ENCODE measurements around the gene IL19. TPM values are rescaled to one million over a fixed set of nuclear protein-coding genes. Genes with fewer than 3 reads are reported as not detected.

The IL19 gene
- total and polyA plus RNA-seq, 9 of the 15 experiments (the other 6 are each of a cell fraction or from before 2014, with no cell fraction given): not detected

DNA sequence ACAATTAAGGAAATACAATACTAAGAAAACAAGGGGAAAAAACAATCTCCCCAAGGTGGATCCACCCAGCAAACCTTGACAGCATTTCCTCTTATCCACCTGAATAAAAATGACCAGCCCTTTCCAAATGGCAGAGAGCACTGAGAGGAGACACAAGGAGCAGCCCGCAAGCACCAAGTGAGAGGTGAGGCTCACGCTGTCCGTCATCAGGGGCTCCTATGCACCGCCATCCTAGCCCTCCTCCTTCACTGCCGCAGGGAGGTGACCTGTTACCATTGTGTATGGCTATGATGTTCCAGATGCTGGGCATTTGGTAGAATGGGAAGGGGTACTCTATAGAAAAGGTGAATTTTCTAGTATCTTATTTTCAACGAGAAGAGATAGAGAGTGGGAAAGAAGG is 63.6 kb downstream of the IL19 start (continued):
- TF ChIP-seq, protein P1, sequence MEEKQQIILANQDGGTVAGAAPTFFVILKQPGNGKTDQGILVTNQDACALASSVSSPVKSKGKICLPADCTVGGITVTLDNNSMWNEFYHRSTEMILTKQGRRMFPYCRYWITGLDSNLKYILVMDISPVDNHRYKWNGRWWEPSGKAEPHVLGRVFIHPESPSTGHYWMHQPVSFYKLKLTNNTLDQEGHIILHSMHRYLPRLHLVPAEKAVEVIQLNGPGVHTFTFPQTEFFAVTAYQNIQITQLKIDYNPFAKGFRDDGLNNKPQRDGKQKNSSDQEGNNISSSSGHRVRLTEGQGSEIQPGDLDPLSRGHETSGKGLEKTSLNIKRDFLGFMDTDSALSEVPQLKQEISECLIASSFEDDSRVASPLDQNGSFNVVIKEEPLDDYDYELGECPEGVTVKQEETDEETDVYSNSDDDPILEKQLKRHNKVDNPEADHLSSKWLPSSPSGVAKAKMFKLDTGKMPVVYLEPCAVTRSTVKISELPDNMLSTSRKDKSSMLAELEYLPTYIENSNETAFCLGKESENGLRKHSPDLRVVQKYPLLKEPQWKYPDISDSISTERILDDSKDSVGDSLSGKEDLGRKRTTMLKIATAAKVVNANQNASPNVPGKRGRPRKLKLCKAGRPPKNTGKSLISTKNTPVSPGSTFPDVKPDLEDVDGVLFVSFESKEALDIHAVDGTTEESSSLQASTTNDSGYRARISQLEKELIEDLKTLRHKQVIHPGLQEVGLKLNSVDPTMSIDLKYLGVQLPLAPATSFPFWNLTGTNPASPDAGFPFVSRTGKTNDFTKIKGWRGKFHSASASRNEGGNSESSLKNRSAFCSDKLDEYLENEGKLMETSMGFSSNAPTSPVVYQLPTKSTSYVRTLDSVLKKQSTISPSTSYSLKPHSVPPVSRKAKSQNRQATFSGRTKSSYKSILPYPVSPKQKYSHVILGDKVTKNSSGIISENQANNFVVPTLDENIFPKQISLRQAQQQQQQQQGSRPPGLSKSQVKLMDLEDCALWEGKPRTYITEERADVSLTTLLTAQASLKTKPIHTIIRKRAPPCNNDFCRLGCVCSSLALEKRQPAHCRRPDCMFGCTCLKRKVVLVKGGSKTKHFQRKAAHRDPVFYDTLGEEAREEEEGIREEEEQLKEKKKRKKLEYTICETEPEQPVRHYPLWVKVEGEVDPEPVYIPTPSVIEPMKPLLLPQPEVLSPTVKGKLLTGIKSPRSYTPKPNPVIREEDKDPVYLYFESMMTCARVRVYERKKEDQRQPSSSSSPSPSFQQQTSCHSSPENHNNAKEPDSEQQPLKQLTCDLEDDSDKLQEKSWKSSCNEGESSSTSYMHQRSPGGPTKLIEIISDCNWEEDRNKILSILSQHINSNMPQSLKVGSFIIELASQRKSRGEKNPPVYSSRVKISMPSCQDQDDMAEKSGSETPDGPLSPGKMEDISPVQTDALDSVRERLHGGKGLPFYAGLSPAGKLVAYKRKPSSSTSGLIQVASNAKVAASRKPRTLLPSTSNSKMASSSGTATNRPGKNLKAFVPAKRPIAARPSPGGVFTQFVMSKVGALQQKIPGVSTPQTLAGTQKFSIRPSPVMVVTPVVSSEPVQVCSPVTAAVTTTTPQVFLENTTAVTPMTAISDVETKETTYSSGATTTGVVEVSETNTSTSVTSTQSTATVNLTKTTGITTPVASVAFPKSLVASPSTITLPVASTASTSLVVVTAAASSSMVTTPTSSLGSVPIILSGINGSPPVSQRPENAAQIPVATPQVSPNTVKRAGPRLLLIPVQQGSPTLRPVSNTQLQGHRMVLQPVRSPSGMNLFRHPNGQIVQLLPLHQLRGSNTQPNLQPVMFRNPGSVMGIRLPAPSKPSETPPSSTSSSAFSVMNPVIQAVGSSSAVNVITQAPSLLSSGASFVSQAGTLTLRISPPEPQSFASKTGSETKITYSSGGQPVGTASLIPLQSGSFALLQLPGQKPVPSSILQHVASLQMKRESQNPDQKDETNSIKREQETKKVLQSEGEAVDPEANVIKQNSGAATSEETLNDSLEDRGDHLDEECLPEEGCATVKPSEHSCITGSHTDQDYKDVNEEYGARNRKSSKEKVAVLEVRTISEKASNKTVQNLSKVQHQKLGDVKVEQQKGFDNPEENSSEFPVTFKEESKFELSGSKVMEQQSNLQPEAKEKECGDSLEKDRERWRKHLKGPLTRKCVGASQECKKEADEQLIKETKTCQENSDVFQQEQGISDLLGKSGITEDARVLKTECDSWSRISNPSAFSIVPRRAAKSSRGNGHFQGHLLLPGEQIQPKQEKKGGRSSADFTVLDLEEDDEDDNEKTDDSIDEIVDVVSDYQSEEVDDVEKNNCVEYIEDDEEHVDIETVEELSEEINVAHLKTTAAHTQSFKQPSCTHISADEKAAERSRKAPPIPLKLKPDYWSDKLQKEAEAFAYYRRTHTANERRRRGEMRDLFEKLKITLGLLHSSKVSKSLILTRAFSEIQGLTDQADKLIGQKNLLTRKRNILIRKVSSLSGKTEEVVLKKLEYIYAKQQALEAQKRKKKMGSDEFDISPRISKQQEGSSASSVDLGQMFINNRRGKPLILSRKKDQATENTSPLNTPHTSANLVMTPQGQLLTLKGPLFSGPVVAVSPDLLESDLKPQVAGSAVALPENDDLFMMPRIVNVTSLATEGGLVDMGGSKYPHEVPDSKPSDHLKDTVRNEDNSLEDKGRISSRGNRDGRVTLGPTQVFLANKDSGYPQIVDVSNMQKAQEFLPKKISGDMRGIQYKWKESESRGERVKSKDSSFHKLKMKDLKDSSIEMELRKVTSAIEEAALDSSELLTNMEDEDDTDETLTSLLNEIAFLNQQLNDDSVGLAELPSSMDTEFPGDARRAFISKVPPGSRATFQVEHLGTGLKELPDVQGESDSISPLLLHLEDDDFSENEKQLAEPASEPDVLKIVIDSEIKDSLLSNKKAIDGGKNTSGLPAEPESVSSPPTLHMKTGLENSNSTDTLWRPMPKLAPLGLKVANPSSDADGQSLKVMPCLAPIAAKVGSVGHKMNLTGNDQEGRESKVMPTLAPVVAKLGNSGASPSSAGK (IDR thresholded peaks at IDR 0.05): no peak
- TF ChIP-seq SAFB (IDR thresholded peaks at IDR 0.05; ENCODE audit: borderline replicate concordance, low read depth, low read length) (no peak), SRSF7 (optimal IDR thresholded peaks at IDR 0.05; ENCODE audit: low read depth, low read length) (no peak)
- TF ChIP-seq, protein P2, sequence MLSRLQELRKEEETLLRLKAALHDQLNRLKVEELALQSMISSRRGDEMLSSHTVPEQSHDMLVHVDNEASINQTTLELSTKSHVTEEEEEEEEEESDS (CRISPR knock-in tag; IDR thresholded peaks at IDR 0.05): no peak

Measured in K562 (cell line).